CD4-positive, alpha-beta T cell treated with Interleukin-2 at 100 ng/mL for 4 hours (primary cell): Measurements from ENCODE around the gene TUBA1C.
"Not testable (repeated sequence)": the region's sequence is repeated elsewhere in the genome, so short reads cannot be mapped to it uniquely, and the experiment has no call there.

Experiments
- DNase-seq: peaks from one replicate; pipeline ENCODE4 v3.0.0-alpha.2; 2020; ENCODE audit warnings: low spot score

TUBA1C gene

GRCh38 chr12:49264873-49265792 lies at the start of gene TUBA1C:
TUBA1C (plus strand) TSS chr12:49265082; CDS start chr12:49265182, 100 bp downstream.
- peak; percentile 92 for DNase-seq

DNA sequence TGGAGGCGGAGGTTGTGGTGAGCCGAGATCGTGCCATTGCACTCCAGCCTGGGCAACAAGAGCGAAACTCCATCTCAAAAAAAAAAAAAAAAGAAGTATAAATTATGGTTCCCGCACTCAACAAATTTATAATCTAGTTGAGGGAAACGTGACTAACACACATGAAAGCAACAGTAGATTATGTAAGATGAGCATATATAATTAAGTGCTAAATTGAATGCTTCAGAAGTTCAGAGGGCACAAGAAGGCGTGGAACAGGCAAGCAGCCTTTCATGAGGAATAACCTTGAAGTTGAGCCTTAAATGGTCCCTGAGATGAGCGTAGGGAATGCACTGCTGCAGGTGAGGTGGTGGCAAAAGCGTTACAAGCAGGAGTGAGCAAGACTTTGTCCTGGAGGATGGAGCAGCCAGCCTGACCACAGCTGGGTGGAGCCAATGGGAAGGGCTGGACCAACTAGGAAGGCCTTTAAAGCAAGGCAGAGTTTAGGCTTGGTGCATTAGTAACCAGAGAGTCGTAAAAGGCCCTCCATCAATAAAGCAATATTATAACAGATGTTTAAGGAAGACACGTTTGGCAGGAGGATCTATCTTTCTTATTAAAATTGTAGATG lies 45.4 kb upstream of the TUBA1C start:
- no peak for DNase-seq

DNA sequence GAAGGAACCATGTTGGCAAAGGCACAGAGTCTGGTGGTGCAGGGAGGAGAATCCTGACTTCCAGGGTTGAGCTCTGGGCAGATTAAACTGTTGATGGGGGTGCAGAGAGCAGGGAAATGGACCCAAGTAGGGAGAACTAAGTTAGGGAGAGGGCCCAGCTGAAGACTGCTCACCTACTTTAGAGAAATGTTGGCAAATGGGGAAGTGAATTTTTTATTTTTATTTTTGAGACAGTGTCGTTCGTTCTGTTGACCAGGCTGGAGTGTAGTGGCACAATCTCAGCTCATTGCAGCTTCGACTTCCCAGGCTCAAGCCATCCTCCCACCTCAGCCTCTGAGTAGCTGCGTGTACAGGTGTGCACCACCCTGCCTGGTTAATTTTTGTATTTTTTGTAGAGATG lies 43.9 kb upstream of the TUBA1C start:
- DNase-seq, result no peak

DNA sequence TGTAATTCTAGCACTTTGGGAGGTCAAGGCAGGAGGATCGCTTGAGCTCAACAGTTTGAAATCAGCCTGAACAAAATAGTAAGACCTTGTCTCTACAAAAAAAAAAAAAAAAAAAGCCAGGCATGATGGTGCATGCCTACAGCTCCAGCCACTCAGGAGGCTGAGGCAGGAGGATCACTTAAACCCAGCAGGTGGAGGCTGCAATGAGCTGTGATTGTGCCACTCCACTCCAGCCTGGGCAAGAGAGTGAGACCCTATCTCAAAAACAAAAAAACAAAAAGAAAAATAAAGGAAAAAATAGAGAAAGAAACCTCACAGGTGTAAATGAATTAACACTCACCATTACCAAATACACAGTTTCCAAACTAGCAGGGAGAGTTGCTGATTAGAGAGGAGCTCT lies 41.8 kb upstream of the TUBA1C start:
- no peak for DNase-seq

GRCh38 chr12:49223590-49224369 lies 41.1 kb upstream of the TUBA1C start:
- DNase-seq, result no peak

- DNase-seq, result no peak
Measured at GRCh38 chr12:49225576-49226166, 39.2 kb upstream of the TUBA1C start.

GRCh38 chr12:49227713-49228112 lies 37.2 kb upstream of the TUBA1C start:
- no peak for DNase-seq

DNA sequence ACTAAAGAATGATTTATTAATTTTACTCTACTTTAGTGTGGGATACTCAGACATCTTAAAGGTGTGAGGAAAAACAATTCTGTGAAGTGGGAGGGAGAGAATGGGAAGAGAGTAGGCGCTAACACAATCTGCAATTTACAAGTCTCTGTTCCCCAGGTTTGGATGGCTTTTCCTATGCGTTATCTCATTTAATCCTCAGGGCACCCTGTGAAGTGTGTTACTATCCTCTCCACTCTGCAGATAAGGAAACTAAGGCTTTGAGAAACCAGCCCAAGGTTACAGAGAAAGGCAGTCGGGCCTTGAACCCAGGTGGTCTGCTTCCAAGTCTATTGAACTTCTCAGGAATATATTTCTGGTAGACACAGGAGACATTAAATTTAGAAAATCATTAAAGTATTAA lies 36.2 kb upstream of the TUBA1C start:
- no peak for DNase-seq

GRCh38 chr12:49230176-49230804 lies 34.6 kb upstream of the TUBA1C start:
- no peak for DNase-seq

DNA sequence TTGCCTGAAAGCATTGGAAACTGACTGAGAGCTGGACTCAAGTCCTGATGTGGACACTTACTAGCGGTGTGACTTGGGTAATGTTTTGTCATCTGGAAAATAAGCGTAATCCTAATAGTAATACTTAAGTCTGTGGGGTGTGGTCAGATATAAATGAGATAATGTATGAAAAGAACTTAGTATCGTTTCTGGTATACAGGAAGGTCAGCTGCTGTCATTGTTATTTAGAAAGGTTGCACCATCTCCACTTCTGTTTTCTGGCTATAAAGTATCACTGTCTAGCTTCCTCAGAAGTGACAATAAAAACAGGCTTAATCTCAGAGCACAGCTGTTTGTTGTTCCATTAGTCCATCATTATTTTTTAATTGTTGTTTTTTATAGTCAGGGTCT lies 34.1 kb upstream of the TUBA1C start:
- no peak for DNase-seq

- no peak for DNase-seq
Measured at GRCh38 chr12:49231878-49232655, 32.8 kb upstream of the TUBA1C start.

GRCh38 chr12:49232940-49233841 lies 31.7 kb upstream of the TUBA1C start:
- DNase-seq, result no peak

DNA sequence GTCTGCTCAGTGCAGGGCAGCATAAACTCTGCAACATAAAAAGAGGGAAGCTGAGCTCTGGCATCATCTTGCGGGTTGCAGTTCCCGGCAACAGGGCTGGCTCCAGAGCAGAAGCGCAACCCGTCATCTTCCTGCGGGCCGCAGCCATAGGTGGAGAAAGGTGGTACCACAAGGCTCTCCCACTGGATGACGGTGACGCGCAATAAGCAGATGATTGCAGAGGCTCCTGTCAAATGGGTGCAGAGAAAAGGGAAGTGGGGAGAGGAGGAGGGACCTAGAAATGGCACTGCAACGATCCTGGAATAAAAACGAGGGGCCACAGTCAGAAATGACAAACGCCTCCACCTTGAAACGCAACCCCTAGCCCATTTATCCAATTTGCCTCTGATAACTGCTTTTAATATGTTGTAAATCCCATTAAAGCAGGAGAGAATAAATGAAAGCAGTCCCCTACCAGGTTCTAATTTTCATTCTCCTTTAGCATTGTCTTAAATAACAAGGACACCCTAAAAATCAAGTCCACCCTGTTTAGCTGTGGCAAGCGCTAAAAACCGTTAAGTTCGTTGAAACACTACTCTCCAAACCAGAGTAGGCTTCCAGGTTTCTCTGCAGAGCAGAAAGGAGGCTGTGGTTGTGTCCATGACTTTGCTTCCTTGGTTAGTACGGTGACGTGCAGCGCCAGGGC lies 30.9 kb upstream of the TUBA1C start:
- DNase-seq, result peak; percentile 18

GRCh38 chr12:49236423-49236822 lies 28.5 kb upstream of the TUBA1C start:
- DNase-seq, result no peak

- no peak for DNase-seq
Measured at GRCh38 chr12:49243631-49244030, 21.3 kb upstream of the TUBA1C start.

DNA sequence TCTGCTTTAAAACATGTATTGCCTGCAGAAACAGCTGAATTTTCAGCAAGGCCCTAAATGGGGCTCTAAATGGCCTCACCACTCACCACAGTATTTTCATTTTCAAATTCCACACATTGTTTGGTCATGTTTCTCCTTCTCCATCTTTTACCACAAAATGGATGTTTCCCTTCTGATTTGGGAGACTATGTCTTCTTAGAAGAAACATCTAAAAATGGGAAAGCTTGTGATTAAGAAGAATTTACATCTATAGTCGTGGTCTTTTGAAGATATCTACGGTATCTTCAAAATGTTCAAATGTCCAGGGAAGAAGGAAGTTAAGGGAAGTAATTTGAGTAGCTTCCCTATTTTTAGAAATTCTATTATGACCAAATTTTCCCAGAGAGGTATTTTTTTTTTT lies 20.7 kb upstream of the TUBA1C start:
- no peak for DNase-seq

DNA sequence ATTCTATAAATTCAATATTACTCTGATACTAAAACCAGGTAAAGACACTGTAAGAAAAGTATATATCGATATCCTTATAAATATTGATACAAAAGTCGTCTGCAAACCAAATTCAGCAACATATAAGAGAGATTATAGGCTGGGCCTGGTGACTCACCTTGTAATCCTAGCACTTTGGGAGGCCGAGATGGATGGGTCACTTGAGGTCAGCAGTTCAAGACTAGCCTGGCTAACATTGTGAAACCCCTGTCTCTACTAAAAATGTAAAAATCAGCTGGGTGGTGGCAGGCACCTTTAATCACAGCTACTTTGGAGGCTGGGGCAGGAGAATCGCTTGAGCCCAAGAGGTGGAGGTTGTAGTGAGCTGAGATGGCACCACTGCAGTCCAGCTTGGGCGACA lies 13.5 kb upstream of the TUBA1C start:
- DNase-seq, result no peak

- DNase-seq, result no peak
Measured at GRCh38 chr12:49253033-49253623, 11.8 kb upstream of the TUBA1C start.

DNA sequence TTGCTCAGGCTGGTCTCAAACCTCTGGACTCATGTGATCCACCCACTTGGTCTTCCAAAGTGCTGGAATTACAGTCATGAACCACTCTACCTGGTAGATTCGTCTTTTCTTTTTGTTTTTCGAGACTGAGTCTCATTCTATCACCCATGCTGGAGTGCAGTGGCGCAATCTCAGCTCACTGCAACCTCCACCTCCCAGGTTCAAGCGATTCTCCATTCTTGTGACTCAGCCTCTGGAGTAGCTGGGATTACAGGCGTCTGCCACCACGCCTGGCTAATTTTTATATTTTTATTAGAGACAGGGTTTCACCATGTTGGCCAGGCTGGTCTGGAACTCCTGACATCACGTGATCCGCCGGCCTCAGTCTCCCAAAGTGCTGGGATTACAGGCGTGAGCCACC lies 9.4 kb upstream of the TUBA1C start:
- DNase-seq, result not testable (repeated sequence)
